ENCODE measurements around the gene GUCY2F.

GUCY2F gene

GRCh38 chrX:109481986-109482385 lies at the start of gene GUCY2F:
GUCY2F (minus strand) TSS chrX:109482086; CDS start chrX:109475936, 6,150 bp downstream.
- DNase-seq (ENCODE audit: low read depth in 2 of 2): no peak

- DNase-seq (ENCODE audit: low read depth in 2 of 2): no peak
Measured at GRCh38 chrX:109519001-109519400, 37.1 kb upstream of the GUCY2F start.

- DNase-seq (ENCODE audit: low read depth in 2 of 2): no peak
Measured at GRCh38 chrX:109511113-109511512, 29.2 kb upstream of the GUCY2F start.

GRCh38 chrX:109508915-109509314 lies 27.0 kb upstream of the GUCY2F start:
- no peak for DNase-seq (ENCODE audit: low read depth in 2 of 2)

GRCh38 chrX:109501176-109501575 lies 19.3 kb upstream of the GUCY2F start:
- DNase-seq (ENCODE audit: low read depth in 2 of 2): no peak

- no peak for DNase-seq (ENCODE audit: low read depth in 2 of 2)
Measured at GRCh38 chrX:109498434-109498833, 16.5 kb upstream of the GUCY2F start.

GRCh38 chrX:109489174-109489573 lies 7.3 kb upstream of the GUCY2F start:
- no peak for DNase-seq (ENCODE audit: low read depth in 2 of 2)

- no peak for DNase-seq (ENCODE audit: low read depth in 2 of 2)
Measured at GRCh38 chrX:109487640-109488039, 5.8 kb upstream of the GUCY2F start.

- DNase-seq (ENCODE audit: low read depth in 2 of 2): peak; percentile 26 to 53
Measured at GRCh38 chrX:109485470-109486340, 3.8 kb upstream of the GUCY2F start.

GRCh38 chrX:109484886-109485285 lies 3.0 kb upstream of the GUCY2F start:
- DNase-seq (ENCODE audit: low read depth in 2 of 2): no peak

- DNase-seq (ENCODE audit: low read depth in 2 of 2): no peak
Measured at GRCh38 chrX:109475174-109475891, 6.6 kb downstream of the GUCY2F start.

GRCh38 chrX:109472939-109473735 lies 8.7 kb downstream of the GUCY2F start:
- peak; percentile 7 to 9 for DNase-seq (ENCODE audit: low read depth in 2 of 2)

GRCh38 chrX:109464231-109464630 lies 17.7 kb downstream of the GUCY2F start:
- DNase-seq (ENCODE audit: low read depth in 2 of 2): no peak

- no peak for DNase-seq (ENCODE audit: low read depth in 2 of 2)
Measured at GRCh38 chrX:109463784-109464183, 18.1 kb downstream of the GUCY2F start.

- DNase-seq (ENCODE audit: low read depth in 2 of 2): no peak
Measured at GRCh38 chrX:109448282-109448938, 33.5 kb downstream of the GUCY2F start.

- no peak for DNase-seq (ENCODE audit: low read depth in 2 of 2)
Measured at GRCh38 chrX:109441266-109441665, 40.6 kb downstream of the GUCY2F start.

GRCh38 chrX:109440475-109440874 lies 41.4 kb downstream of the GUCY2F start:
- DNase-seq (ENCODE audit: low read depth in 2 of 2): no peak

GRCh38 chrX:109409181-109409580 lies 72.7 kb downstream of the GUCY2F start:
- DNase-seq (ENCODE audit: low read depth in 2 of 2): no peak

GRCh38 chrX:109403922-109404321 lies 78.0 kb downstream of the GUCY2F start:
- no peak for DNase-seq (ENCODE audit: low read depth in 2 of 2)

GRCh38 chrX:109399831-109400230 lies 82.1 kb downstream of the GUCY2F start:
- DNase-seq (ENCODE audit: low read depth in 2 of 2): no peak

- no peak for DNase-seq (ENCODE audit: low read depth in 2 of 2)
Measured at GRCh38 chrX:109398833-109399232, 83.1 kb downstream of the GUCY2F start.

GRCh38 chrX:109398061-109398460 lies 83.8 kb downstream of the GUCY2F start:
- DNase-seq (ENCODE audit: low read depth in 2 of 2): no peak

All from activated CD4-positive, alpha-beta T cell treated with anti-CD3 and anti-CD28 coated beads for 24 hours (primary cell).